NB4 (cell line): Measurements from ENCODE around the gene DLGAP3.

Experiments used
- POLR2A ChIP-seq: IDR thresholded peaks from 2 replicates; pipeline ENCODE4 v1.6.1; 2011; ENCODE audit warnings: mild to moderate bottlenecking; ENCODE audit not compliant: insufficient read length; ENCODE audit errors: extremely low read depth
- TF ChIP-seq, protein P1 (sequence below): IDR thresholded peaks from 2 replicates; pipeline ENCODE4 v1.6.1; 2011; ENCODE audit warnings: low read depth, low read length

DNA sequence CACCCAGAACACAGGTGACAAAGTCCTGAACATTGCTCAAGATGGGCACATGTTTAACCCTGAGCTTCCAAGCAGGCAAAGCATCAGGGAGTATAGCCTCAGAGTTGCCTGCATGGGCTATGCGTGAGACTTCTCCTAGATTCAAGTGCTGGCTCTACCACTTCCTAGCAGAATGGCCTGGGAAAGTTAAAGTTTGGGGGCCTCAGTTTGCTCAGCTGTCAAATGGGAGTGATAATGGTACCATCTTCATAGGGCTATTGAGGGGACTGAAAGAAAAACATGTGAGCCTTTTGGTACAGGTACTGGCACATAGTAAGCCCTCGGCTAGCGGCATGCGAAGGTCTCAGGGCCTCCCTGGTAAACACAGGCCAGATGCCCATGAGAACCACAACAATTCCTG is 41.9 kb downstream of the DLGAP3 start:
- TF ChIP-seq POLR2A: no peak
- TF ChIP-seq, protein P1, sequence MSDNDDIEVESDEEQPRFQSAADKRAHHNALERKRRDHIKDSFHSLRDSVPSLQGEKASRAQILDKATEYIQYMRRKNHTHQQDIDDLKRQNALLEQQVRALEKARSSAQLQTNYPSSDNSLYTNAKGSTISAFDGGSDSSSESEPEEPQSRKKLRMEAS: no peak
